ENCODE measurements around the gene MGAT4B.

GRCh38 chr5:179852993-179853547 lies 46.4 kb upstream of the MGAT4B start:
- TF ChIP-seq TIGD3 (CRISPR knock-in tag; IDR thresholded peaks at IDR 0.05; ENCODE audit: borderline replicate concordance) (no peak), CHD4 (IDR thresholded peaks at IDR 0.05; ENCODE audit: borderline replicate concordance, low read length) (no peak), ZFY (CRISPR knock-in tag; IDR thresholded peaks at IDR 0.05) (no peak), ZNF510 (CRISPR knock-in tag; IDR thresholded peaks at IDR 0.05; ENCODE audit: low read depth) (no peak), KLF9 (CRISPR knock-in tag; IDR thresholded peaks at IDR 0.05; ENCODE audit: low read depth) (no peak), ZNF142 (CRISPR knock-in tag; IDR thresholded peaks at IDR 0.05) (no peak), ZNF660 (CRISPR knock-in tag; IDR thresholded peaks at IDR 0.05; ENCODE audit: borderline replicate concordance, low read depth) (no peak)

All from HepG2 (cell line).